ENCODE measurements around the gene RAB27B.

Gene RAB27B

DNA sequence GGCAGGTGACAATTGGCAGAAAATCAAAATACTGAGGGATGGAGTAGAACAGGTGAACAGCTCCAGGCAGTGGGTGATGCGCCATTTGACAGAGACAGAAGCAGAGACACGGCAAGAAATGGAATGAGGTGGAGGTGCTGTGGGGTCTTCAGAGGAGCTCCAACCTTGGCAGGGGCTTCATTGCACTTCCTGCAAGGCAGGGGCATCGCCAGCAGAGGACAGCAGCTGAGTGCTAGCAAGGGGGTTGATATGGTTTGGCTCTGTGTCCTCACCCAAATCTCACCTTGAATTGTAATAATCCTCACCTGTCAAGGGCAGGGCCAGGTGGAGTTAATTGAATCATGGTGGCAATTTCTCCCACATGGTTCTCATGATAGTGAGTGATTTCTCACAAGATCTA, 88.2 kb downstream of the RAB27B start:
- DNase-seq = no peak

DNA sequence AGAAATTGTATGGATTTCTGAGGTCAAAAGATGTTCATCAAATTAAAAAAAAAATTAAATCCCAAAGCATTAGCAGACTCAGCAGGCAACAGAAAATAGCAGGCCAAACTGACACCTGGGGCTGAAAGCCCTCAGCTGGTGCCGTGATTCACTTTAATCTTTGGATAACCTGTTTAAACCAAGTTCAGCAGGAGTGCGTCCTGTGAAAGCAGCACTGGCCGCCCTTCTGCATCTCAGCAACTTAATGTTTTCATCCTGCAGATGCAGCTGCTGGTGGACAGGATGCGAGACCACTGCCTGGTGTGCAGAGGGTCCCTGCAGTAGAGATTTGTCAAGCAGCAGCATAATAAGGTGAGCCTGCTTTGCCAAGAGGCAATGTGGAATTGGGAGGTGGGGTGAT, 89.8 kb downstream of the RAB27B start:
- DNase-seq = no peak

DNA sequence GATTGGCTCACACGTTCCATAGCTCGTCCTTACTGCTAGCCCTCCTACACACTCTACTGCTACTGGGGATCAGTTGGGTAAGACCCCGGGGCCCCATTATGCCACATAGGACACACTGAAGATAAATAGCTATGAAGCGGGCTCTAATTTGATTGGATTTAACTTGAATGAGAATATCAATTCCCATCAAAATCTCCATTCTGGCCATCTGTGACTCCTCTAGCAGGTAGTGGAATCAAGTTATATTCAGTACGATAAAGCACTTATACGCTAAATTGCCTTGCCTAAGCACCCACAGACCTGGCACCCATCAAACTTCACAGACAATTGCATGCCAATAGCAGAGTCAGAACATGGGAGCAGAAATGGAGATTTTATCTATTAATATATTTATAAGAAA, 91.1 kb downstream of the RAB27B start:
- no peak for DNase-seq

DNA sequence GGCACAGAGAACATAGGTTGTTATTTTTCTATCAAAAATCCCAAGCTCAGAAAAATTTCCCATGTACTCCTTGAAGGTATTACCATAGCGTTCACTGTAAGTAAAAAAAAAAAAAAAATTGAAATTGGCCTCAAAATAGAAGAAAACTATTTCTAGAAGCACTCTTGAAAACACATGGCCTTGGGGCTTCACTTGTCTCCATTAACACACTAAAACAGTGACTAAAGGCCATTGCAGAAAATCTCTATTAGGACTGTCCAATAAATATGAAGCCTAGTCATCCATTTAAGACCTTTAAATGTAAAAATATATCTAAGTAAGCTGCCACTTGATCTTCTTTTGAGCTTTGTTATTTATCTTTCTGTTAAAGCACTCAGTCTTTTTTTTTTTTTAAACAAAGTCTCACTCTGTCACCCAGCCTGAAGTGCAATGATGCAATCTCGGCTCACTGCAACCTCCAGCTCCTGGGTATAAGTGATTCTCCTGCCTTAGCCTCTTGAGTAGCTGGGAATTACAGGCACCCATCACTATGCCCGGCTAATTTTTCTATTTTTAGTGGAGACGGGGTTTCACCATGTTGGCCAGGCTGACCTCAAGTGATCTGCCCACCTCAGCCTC, 95.2 kb downstream of the RAB27B start:
- no peak for DNase-seq

DNA sequence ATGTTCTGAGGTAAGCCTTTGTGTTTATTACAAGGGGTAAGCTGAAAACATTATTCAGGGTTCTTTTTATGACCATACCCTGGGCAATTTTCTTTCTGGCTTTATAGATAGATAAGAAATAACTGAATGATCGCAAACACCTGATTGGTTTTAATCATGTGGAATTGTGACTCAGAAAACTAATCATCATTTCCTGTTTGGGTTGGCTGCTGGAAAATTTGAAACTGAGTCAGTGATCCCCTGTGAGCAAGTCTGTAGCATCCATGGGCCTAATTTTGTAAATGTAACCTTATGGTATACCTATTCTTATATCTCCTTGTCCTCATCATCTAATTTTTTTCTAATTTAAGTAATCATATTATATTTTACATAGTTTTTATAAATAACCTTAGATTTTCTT, 96.7 kb downstream of the RAB27B start:
- no peak for DNase-seq

DNA sequence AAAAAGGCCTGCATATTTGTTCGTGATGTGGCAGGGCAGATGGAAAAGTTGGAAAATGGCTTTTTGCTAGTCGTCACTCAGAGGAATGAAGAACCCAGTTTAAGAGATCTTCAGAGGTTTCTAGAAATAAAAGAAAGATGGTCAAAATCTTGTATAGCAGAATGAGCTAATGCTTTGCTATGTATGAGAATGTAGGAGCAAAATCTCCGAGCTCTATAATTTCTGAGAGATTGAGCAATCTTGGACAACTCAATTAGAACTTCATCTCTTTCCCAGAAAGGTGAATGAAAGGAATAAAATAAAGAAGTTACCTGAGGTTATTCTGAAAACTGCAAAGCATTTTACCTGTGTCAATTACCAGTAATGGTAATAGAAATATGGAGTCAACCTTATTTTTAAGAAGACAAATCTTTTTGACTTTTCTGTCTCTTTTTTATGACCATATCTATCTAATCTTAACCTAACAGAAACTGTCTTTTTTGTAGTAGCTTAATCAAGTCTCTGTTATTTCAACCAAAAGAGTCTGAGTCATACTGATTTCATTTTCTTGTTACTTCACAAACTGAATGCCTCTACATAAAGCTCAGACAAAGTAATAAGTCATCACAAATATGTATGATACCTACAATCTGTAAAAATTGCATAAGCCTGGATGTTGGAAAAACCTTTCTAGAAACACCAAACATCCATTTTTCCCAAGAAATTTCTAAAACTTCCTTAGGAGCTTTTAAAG, 98.5 kb downstream of the RAB27B start:
- no peak for DNase-seq

DNA sequence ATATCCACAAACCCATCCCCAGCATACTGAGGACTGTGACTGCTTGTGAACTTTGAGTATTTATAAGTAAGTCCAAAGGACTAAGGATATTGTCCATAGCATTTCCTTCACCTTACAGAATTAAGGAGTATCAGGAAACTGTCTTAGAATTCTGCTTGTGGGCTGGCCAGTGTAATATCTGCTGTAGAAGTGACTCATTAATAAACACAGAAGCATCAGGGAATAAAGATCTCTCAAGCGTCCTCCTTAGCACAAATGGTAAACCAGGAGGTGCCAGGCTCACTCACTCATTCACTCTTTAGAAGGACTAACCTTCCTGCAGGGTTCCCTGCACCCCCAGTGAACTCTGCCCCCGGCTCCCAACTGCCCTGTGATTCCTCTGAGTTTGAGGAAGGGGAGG, 100.0 kb downstream of the RAB27B start:
- no peak for DNase-seq

DNA sequence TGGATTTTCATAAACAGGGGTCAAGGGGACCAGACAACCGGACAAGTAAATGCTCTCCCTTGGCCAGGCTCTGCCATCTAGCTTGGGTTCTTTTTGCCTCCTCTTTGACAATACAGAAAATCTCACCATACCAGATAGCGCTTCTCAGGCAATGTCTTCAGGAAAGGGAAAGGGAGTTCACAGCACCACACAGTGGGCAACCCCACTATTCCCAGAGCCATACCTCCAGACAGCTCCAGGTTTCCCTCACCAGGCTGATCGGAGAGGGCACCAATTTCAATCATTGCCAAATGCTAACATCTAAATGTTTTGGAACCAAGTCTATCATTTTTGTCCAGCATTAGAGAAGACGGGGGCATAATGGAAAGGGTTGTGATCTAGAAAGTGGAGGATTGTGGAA, 102.9 kb downstream of the RAB27B start:
- no peak for DNase-seq

DNA sequence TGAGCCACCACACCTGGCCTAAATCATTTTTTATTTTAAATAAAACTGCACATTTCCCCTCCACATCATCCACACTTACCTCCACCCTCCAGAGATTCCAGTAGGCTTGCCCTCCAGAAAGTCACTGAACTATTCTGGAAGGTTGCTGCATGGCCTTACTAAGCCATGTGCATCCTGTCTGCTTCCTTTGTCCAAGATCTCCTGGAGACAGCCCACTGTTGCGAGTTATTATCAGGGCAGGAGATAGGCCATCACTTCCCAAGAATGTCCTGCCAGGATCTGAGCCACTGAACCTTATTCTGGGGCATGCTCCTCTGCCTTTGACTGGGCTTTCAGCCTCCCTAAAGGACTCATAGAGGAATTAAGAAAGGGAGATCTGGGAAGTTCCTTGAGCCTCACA, 104.2 kb downstream of the RAB27B start:
- DNase-seq = no peak

DNA sequence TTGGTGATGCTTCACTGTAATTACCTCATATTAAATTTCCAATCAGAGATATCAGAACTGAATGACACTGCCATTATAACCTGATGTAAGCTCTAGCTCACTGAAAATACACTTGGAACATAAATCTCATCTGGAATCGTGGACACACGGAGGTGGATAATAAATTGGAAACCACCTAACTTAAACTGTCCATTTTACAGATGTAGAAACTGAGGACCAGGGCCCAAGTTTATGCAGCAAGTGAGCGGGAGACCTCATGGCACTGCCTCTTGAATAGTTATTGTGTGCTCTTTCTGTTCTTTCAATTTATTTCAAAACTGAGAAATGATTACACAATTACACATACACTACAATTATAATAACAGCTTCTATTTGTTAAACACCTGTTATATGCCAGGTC, 110.2 kb downstream of the RAB27B start:
- DNase-seq = no peak

DNA sequence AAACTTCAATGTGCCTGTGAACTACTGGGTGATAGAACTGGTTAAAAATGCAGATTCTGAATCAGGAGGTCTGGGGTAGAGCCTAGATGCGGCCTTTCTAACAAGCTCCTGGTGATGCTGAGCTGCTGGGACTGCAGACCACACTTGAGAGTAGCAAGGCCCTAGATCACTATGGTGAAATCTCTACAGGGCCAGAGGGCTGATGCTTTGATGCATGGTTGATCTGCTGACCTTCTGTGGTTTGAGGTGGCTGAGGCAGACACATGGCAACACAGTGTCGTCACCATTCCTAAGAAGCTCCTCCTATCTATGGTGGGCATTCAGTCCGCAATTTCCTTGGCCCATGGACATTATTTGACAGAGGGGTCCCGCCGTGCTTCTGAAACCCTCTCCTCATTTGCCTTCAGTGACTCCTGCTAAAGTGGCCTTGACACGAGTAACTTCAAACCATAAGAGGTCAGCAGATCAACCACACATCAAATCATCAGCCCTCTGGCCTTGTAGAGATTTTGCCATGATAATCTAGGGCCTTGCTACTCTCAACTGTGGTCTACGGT, 111.2 kb downstream of the RAB27B start:
- no peak for DNase-seq

DNA sequence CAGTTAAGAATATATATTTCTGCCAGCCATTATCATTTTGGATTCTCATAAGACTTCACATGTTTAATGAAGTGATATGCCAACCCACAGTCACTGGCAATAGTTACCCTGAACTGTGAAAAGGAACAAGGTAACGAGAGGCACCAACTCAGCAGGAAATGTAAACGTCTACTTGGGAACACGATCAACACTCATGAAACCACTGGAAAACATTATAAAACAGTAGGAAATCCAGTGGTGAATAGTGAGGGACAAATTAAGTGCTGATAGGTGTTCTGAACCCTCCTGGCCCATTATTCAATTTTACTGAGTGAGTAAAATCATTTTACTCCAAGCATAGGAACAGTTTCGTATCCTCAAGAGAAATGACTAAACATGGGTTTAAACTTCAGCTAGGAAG, 113.9 kb downstream of the RAB27B start:
- no peak for DNase-seq

DNA sequence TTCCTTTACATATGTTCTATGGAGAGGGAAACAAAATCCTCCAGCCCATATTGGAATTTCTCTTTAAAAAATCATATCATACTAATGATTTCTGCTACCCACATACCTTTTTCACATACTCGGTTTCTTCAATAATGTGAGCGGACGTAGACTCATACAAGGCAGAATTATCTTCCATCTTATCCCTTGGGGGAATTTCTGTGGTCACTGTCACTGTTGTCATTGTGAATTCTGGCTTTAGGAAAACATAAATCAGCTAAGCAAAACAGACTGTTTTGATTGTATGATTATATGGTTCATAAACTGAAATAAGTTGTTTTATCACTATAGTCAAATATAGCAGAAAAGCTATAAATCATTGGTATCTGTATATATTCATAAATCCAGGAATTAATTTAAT, 114.3 kb downstream of the RAB27B start:
- DNase-seq = no peak
